Upper lobe of left lung (tissue), 6 donors: ENCODE data around the gene PARP12. TPM values are rescaled to one million over a fixed set of nuclear protein-coding genes. Genes with fewer than 3 reads are reported as not detected.
A peak's percentile ranks its signal among the peaks of the same experiment; 100 is the strongest.

Experiments used
- ATAC-seq, 2 donors: fragments of 200-7000 bp; cut with Tn5 transposase; one replicate each; pipeline ENCODE4 v1.9.1; 2022; ENCODE audit warnings: mild to moderate bottlenecking in 2 of 2, moderate library complexity in 2 of 2; ENCODE audit not compliant: low FRiP score in 2 of 2
- DNase-seq, 2 donors: peaks; one replicate each; pipeline ENCODE4 v3.0.0-alpha.2; 2019 to 2020
- H3K27ac ChIP-seq, 4 donors: fragments of 200-600 bp; sonication (generic); one replicate each; pipeline ENCODE4 v1.5.1; 2016 to 2019
- H3K27me3 ChIP-seq, 4 donors: fragments of 200-600 bp; sonication (generic); one replicate each; pipeline ENCODE4 v1.5.1; 2017 to 2019
- H3K36me3 ChIP-seq, 4 donors: fragments of 200-600 bp; sonication (generic); one replicate each; pipeline ENCODE4 v1.5.1; 2016 to 2019
- H3K4me1 ChIP-seq, 4 donors: fragments of 200-600 bp; sonication (generic); one replicate each; pipeline ENCODE4 v1.5.1; 2018 to 2019
- H3K4me3 ChIP-seq, 4 donors: fragments of 200-600 bp; sonication (generic); one replicate each; pipeline ENCODE4 v1.5.1; 2017 to 2019; ENCODE audit warnings: mild to moderate bottlenecking in 2 of 4, moderate library complexity in 1 of 4
- H3K9me3 ChIP-seq, 4 donors: fragments of 200-600 bp; sonication (generic); one replicate each; pipeline ENCODE4 v1.5.1; 2018 to 2019
- EP300 ChIP-seq, 4 donors: sonication (generic); formaldehyde crosslinking; IDR thresholded peaks; one replicate each; pipeline ENCODE4 v1.5.1; 2017; ENCODE audit warnings: antibody characterized with exemption in 4 of 4, control low read depth in 2 of 4
- POLR2A ChIP-seq, 4 donors: fragments of 450-650 bp; IDR thresholded peaks; one replicate each; pipeline ENCODE4 v1.5.1; 2016 to 2017; ENCODE audit warnings: antibody characterized with exemption in 4 of 4, mild to moderate bottlenecking in 2 of 4
- POLR2AphosphoS5 ChIP-seq, 2 donors: sonication (generic); formaldehyde crosslinking; IDR thresholded peaks; one replicate each; pipeline ENCODE4 v1.5.1; 2017; ENCODE audit warnings: antibody characterized with exemption in 2 of 2
- WGBS, 2 donors: methylation state at CpG; one replicate each; pipeline ENCODE4 v1.1.5; 2017 to 2018; 5-methylcytosine and 5-hydroxymethylcytosine counted together
- total RNA-seq, 6 donors: library from RNA; depleted of rRNA in 4 of 6; stranded (reverse); fragments of >200 nt in 4 of 6; gene quantifications; one replicate each; pipeline versions ENCODE4 v1.1.0 to v1.2.1, GENCODE V29; 2016 to 2021
- TF ChIP-seq, protein P1 (sequence below), 6 experiments: fragments of 450-650 bp in 4 of 6; fragments of 200-600 bp in 2 of 6; sonication (generic) in 2 of 6; IDR thresholded peaks; one replicate each; pipeline ENCODE4 v1.5.1; 2016 to 2019; ENCODE audit warnings: antibody characterized with exemption in 6 of 6
- donor health status: DM: no; HTN: no; CAD: no; lungs with moderate emphysema.
- donor health status: DM: no; HTN: yes; CAD: no; lungs with severe emphysema.

Gene PARP12
- total RNA-seq, 6 donors from 2014 or later = 74.8 to 151 (median 100) TPM

DNA sequence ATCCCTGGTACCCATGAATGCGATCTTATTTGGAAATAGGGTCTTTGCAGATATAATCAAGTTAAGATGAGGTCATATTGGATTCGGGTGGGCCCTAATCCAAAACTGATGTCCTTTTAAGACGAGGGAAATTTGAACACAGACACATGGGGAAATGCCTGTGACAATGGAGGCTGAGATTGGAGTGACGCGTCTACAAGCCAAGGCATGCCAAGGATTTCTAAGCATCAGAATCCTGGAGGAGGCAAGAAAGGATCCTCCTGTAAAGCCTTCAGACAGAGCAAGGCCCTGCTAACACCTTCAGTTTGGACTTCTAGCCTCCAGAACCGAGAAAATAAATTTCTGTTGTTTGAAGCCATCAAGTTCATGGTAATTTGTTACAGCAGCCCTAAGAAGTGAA lies 18.5 kb downstream of the PARP12 start:
- Histone ChIP-seq H3K27ac (no peak overlapping the region), H3K27me3 (no peaks in the 10 kb centered on the region), H3K4me1 (peaks cover 2 to 9% (median 6%) of the 10 kb centered on the region in 4 donors), H3K9me3 (no peaks in the 10 kb centered on the region), H3K36me3 (peaks cover 5 to 71% (median 24%) of the 10 kb centered on the region in 4 donors), H3K4me3 (no peak overlapping the region)
- WGBS, 2 donors = 95% methylated on average over 6 of the region's 6 CpGs
- DNase-seq (no peak), ATAC-seq (no peak)
- TF ChIP-seq POLR2AphosphoS5 (IDR thresholded peaks at IDR 0.05) = no peak
- TF ChIP-seq, protein P1, sequence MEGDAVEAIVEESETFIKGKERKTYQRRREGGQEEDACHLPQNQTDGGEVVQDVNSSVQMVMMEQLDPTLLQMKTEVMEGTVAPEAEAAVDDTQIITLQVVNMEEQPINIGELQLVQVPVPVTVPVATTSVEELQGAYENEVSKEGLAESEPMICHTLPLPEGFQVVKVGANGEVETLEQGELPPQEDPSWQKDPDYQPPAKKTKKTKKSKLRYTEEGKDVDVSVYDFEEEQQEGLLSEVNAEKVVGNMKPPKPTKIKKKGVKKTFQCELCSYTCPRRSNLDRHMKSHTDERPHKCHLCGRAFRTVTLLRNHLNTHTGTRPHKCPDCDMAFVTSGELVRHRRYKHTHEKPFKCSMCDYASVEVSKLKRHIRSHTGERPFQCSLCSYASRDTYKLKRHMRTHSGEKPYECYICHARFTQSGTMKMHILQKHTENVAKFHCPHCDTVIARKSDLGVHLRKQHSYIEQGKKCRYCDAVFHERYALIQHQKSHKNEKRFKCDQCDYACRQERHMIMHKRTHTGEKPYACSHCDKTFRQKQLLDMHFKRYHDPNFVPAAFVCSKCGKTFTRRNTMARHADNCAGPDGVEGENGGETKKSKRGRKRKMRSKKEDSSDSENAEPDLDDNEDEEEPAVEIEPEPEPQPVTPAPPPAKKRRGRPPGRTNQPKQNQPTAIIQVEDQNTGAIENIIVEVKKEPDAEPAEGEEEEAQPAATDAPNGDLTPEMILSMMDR (IDR thresholded peaks at IDR 0.05) = no peak

DNA sequence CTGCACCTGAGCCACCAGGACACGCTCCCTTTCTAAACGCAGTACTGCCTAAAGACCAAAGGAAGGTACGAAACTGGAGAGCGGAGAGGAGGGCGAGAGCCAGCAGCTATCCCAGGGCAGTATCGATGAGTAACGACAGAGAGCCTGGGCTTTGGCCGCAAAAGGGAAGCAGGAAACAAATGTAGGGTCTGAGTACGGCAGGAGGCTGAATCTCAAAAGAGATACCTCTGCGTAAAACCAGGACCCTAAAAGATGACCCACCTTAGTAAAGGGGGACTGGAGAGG lies 20.4 kb downstream of the PARP12 start:
- H3K27me3 ChIP-seq = no peaks in the 10 kb centered on the region
- H3K4me1 ChIP-seq = no peaks in the 10 kb centered on the region
- TF ChIP-seq EP300 (IDR thresholded peaks at IDR 0.05) (no peak), POLR2A (IDR thresholded peaks at IDR 0.05) (no peak), POLR2AphosphoS5 (IDR thresholded peaks at IDR 0.05) (no peak)
- TF ChIP-seq, protein P1 (IDR thresholded peaks at IDR 0.05) = no peak
- no peak for DNase-seq
- H3K4me3 ChIP-seq = no peak overlapping the region
- no peak for ATAC-seq
- peaks cover 13 to 81% (median 35%) of the 10 kb centered on the region in 4 donors for H3K36me3 ChIP-seq
- H3K27ac ChIP-seq = no peak overlapping the region
- 87 to 95% methylated on average over 10 of the region's 10 CpGs for WGBS, 2 donors
- no peaks in the 10 kb centered on the region for H3K9me3 ChIP-seq

DNA sequence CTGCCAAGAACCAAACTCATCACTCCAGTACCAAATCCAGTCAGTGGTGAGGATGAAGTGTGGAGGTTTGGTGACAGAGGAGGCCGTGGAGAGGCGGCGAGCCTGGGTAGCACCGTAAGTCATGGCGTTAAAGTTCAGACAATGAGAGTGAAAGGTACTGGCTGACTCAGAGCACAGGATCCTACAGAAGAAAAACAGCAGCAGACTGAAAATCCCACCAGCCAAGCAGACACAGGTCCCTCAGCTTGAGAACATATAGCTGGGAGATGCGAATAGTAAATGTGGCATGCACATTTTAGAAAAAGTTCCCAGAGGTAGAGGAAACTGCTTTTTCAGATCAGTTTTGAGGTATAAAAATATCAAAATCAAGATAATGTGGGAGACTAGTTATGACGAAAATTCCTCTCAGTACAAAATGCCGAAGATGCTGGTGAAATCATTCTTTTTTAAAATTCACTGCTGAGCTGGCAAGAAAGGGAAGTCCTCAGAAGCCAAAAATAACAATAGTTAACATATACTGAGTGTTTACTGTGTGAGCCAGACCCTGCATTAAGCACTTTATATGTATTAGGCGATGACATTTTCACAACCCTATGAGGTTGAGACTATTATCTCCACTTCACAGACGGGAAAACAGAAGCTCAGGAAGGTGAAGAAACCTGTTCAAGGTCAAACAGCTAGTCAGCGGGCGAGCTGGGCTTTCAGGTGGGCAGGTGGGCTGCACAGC lies 20.9 kb downstream of the PARP12 start:
- H3K9me3 ChIP-seq = no peaks in the 10 kb centered on the region
- ATAC-seq (no peak), DNase-seq (no peak)
- WGBS, 2 donors = 92 to 93% methylated on average over 12 of the region's 12 CpGs
- no peaks in the 10 kb centered on the region for H3K4me1 ChIP-seq
- no peak overlapping the region for H3K27ac ChIP-seq
- no peaks in the 10 kb centered on the region for H3K27me3 ChIP-seq
- H3K36me3 ChIP-seq = peaks cover 14 to 81% (median 38%) of the 10 kb centered on the region in 4 donors
- TF ChIP-seq, protein P1 (IDR thresholded peaks at IDR 0.05) = no peak
- no peak for TF ChIP-seq EP300 (IDR thresholded peaks at IDR 0.05)
- TF ChIP-seq POLR2AphosphoS5 (IDR thresholded peaks at IDR 0.05) = no peak
- TF ChIP-seq POLR2A (IDR thresholded peaks at IDR 0.05) = no peak
- H3K4me3 ChIP-seq = no peak overlapping the region

DNA sequence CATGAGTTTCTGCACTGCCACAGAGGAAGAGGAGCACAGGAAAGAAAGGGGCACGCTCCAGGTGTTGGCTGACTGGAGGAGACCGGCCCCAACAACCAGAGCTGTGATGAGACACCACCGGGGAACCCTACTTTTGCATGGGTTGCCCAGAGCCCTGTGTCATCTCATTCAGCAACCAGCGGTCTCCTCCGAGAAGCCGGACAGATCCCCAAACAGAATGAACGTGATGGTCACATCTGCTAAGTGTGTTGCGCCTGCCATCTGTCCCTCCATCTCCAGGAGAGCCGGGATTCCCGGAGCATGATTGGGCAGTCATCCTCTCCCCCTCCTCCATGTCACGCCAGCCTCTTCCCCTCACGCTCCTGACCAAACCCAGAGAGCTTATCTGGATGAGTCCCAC lies 22.9 kb downstream of the PARP12 start:
- peaks cover 14 to 80% (median 39%) of the 10 kb centered on the region in 4 donors for H3K36me3 ChIP-seq
- WGBS, 2 donors = 96% methylated on average over 8 to 12 of the region's 12 CpGs
- no peaks in the 10 kb centered on the region for H3K27me3 ChIP-seq
- no peak for DNase-seq
- H3K27ac ChIP-seq = peak overlapping the region in 2 of 4 donors; percentile 42 to 51
- ATAC-seq = no peak
- no peak overlapping the region for H3K4me3 ChIP-seq
- H3K9me3 ChIP-seq = no peaks in the 10 kb centered on the region
- TF ChIP-seq EP300 (IDR thresholded peaks at IDR 0.05) (no peak), POLR2AphosphoS5 (IDR thresholded peaks at IDR 0.05) (no peak)
- H3K4me1 ChIP-seq = peaks cover 0 to 3% (median 0%) of the 10 kb centered on the region in 4 donors

DNA sequence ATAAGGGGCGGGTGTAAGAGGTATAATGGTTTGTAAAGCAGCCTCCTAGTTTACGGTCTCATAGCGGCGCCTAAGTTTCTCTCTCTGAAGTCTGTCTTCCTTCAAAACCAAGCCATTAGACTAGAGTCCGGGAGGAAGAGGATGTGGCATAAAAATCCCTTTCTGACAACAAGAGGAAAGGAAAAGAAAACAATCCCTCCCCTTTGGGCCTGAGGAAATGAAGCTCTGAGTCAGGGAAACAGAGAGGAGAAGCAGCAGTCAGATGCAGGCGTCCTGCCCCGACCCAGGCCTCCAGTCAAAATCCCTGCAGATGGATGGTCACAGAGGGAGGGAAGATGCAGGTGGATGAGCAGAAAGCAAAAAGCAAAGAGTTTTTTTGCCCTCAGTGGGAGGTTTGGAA lies 23.7 kb downstream of the PARP12 start:
- DNase-seq (no peak), ATAC-seq (no peak)
- H3K4me3 ChIP-seq = no peak overlapping the region
- peak overlapping the region in 2 of 4 donors; percentile 42 to 51 for H3K27ac ChIP-seq
- H3K27me3 ChIP-seq = no peaks in the 10 kb centered on the region
- no peaks in the 10 kb centered on the region for H3K9me3 ChIP-seq
- 62 to 74% methylated on average over 7 of the region's 7 CpGs for WGBS, 2 donors
- TF ChIP-seq, protein P1 (IDR thresholded peaks at IDR 0.05) = no peak
- TF ChIP-seq POLR2AphosphoS5 (IDR thresholded peaks at IDR 0.05) (no peak), EP300 (IDR thresholded peaks at IDR 0.05) (no peak), POLR2A (IDR thresholded peaks at IDR 0.05) (no peak)
- H3K36me3 ChIP-seq = peaks cover 14 to 81% (median 37%) of the 10 kb centered on the region in 4 donors
- H3K4me1 ChIP-seq = peaks cover 0 to 3% (median 0%) of the 10 kb centered on the region in 4 donors
